Measurements from ENCODE around the gene NADK2.
"Not testable (repeated sequence)": the region's sequence is repeated elsewhere in the genome, so short reads cannot be mapped to it uniquely, and the experiment has no call there.

NADK2 gene, protein sequence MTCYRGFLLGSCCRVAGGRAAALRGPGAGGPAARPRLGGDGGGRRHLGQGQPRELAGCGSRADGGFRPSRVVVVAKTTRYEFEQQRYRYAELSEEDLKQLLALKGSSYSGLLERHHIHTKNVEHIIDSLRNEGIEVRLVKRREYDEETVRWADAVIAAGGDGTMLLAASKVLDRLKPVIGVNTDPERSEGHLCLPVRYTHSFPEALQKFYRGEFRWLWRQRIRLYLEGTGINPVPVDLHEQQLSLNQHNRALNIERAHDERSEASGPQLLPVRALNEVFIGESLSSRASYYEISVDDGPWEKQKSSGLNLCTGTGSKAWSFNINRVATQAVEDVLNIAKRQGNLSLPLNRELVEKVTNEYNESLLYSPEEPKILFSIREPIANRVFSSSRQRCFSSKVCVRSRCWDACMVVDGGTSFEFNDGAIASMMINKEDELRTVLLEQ

GRCh38 chr5:36241631-36242533, at the start of gene NADK2:
Gene NADK2, minus strand, starts transcription at chr5:36241925. Its CDS starts 127 bp downstream, at chr5:36241798.
- TF ChIP-seq CTCF (IDR thresholded peaks at IDR 0.05; ENCODE audit: low read length) (peak; percentile 63), EZH2 (optimal IDR thresholded peaks at IDR 0.05; ENCODE audit: low read depth, low read length) (no peak)
- H3K4me3 ChIP-seq (ENCODE audit: low read length): peak within 1 kb of the TSS; percentile 83
- H3K4me1 ChIP-seq (ENCODE audit: low read length): peaks cover 33% of the 10 kb centered on the region
- H3K79me2 ChIP-seq (ENCODE audit: low read length): peaks cover 40% of the 10 kb centered on the region
- peak within 1 kb of the TSS; percentile 87 for H3K27ac ChIP-seq (ENCODE audit: low read length)
- H3K27me3 ChIP-seq (replicated peaks; ENCODE audit: insufficient read depth, low read length): no peaks in the 10 kb centered on the region
- H3F3A ChIP-seq (ENCODE audit: insufficient read depth, low read length): peaks cover 23% of the 10 kb centered on the region
- H3K4me2 ChIP-seq (ENCODE audit: low read depth, low read length): peak within 1 kb of the TSS; percentile 84
- no peaks in the 10 kb centered on the region for H4K20me1 ChIP-seq (ENCODE audit: insufficient read depth, low read length)
- DNase-seq: peak; percentile 97
- no peaks in the 10 kb centered on the region for H3K9me2 ChIP-seq (replicated peaks; ENCODE audit: insufficient read depth, low read length)
- peak within 1 kb of the TSS; percentile 95 for H3K9ac ChIP-seq (ENCODE audit: low read length)
- peak within 1 kb of the TSS; percentile 74 for H2AFZ ChIP-seq (ENCODE audit: low read length)
- H3K9me3 ChIP-seq (replicated peaks; ENCODE audit: insufficient read depth, low read length): no peaks in the 10 kb centered on the region
- no peaks in the 10 kb centered on the region for H3K36me3 ChIP-seq (replicated peaks; ENCODE audit: insufficient read depth, low read length)

DNA sequence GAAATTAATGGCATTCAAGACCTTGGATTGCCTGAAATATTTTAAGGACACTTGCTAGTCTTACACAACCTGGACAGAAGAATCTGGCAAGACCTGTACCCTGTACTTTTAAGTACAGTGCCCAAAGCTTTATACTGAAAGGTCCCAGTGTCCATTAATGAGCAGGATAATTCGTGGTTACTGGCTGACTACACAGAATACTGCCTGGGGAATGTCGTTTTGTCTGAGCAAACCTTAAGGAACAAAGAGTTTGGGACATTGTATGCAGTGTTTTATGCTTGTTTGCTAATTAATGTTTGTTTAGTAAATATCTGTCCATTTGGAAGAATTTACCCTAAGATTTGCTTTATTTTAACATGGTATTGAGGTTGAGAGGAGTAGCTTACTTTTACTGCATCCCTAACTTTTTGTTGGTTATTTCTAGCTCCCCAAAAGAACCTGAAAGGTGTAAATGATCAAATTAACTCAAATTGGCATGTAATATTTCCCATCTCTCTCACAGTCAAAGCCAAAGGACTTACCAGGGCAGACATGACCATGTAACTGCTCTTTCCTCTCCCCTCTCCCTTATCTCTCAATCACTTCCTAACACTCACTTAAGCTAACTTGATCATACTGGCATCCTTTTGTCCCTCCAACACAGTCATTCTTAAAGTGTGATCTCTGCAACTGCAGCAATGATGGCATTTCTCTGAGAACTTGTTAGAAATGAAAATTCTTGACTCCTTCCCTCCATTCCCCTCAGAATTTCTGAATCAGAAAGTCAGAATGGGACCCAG, 44.3 kb upstream of the NADK2 start:
- H3K9me3 ChIP-seq (replicated peaks; ENCODE audit: insufficient read depth, low read length): no peaks in the 10 kb centered on the region
- H4K20me1 ChIP-seq (ENCODE audit: insufficient read depth, low read length): no peaks in the 10 kb centered on the region
- H3K79me2 ChIP-seq (ENCODE audit: low read length): no peaks in the 10 kb centered on the region
- no peak overlapping the region for H3K4me3 ChIP-seq (ENCODE audit: low read length)
- no peak overlapping the region for H3K4me2 ChIP-seq (ENCODE audit: low read depth, low read length)
- H3K27ac ChIP-seq (ENCODE audit: low read length): no peak overlapping the region
- no peaks in the 10 kb centered on the region for H3K9me2 ChIP-seq (replicated peaks; ENCODE audit: insufficient read depth, low read length)
- H2AFZ ChIP-seq (ENCODE audit: low read length): no peak overlapping the region
- H3K27me3 ChIP-seq (replicated peaks; ENCODE audit: insufficient read depth, low read length): no peaks in the 10 kb centered on the region
- H3F3A ChIP-seq (ENCODE audit: insufficient read depth, low read length): no peaks in the 10 kb centered on the region
- H3K36me3 ChIP-seq (replicated peaks; ENCODE audit: insufficient read depth, low read length): no peaks in the 10 kb centered on the region
- DNase-seq: no peak
- H3K9ac ChIP-seq (ENCODE audit: low read length): no peak overlapping the region
- TF ChIP-seq EZH2phosphoT487 (IDR thresholded peaks at IDR 0.05; ENCODE audit: low read length) (no peak), EZH2 (optimal IDR thresholded peaks at IDR 0.05; ENCODE audit: low read depth, low read length) (no peak), CTCF (IDR thresholded peaks at IDR 0.05; ENCODE audit: low read length) (no peak)
- H3K4me1 ChIP-seq (ENCODE audit: low read length): no peaks in the 10 kb centered on the region

DNA sequence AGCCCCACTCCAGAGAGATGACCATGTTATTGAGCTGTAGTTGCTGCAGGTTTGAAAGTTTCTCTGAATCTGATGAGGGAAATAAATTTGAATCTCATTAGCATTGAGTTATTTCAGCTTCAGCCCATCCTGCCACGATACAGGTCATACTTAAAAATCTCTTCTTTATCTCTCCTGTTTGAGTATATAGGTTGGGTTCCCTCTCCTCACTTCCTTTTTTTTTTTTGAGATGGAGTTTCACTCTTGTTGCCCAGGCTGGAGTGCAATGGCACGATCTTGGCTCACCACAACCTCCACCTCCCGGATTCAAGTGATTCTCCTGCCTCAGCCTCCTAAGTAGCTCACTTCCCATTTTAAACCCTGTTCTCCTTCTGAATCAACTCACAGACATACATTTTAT, 42.0 kb upstream of the NADK2 start:
- H3K36me3 ChIP-seq (replicated peaks; ENCODE audit: insufficient read depth, low read length); H3K79me2 ChIP-seq (ENCODE audit: low read length); H3K4me3 ChIP-seq (ENCODE audit: low read length); H3K4me1 ChIP-seq (ENCODE audit: low read length); H3K9me2 ChIP-seq (replicated peaks; ENCODE audit: insufficient read depth, low read length); H3K4me2 ChIP-seq (ENCODE audit: low read depth, low read length); H3K9ac ChIP-seq (ENCODE audit: low read length); H4K20me1 ChIP-seq (ENCODE audit: insufficient read depth, low read length); H3K27ac ChIP-seq (ENCODE audit: low read length); H3K27me3 ChIP-seq (replicated peaks; ENCODE audit: insufficient read depth, low read length); H2AFZ ChIP-seq (ENCODE audit: low read length); DNase-seq; H3K9me3 ChIP-seq (replicated peaks; ENCODE audit: insufficient read depth, low read length); H3F3A ChIP-seq (ENCODE audit: insufficient read depth, low read length): not testable (repeated sequence)

Measured in MM.1S (cell line).